ENCODE data around the gene PKP4.

PKP4 gene

DNA sequence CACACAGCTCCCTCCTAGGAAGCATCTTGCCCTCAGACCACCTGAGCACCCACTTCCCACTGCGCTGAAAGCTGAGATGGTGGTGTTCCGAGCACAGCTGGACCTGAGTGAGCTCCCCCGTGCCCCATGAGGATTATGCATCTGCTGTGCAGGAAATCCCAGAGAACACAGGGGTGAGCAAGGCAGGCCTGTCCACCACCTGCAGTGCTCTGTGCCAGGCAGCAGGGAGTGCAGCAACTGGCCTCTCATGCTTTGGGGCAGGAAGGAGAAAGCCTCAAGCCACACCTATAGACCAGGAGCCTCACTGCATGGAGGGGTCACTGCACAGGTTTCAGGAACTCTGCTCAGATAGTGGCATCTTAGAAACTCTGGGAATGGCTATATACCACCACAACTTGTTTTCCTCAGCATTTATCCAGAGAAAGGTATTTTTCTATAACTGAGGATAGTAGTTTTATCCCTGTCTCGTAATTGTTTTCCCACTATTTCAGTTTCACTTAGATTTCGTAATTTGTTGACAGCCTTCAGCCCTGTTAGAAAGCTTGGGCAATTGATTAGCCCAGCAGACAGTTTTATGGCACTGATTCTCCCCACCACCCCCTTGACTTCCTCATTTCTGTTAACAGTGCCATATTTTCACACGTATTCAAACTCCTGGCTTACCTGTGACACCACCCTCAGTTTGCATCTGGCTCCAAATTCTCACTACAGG, 194.1 kb downstream of the PKP4 start:
- no peaks in the 10 kb centered on the region for H3K4me1 Mint-ChIP-seq
- no peaks in the 10 kb centered on the region for H3K9me3 Mint-ChIP-seq
- H3K27me3 Mint-ChIP-seq, result no peaks in the 10 kb centered on the region
- H3K27ac Mint-ChIP-seq, result no peak overlapping the region
- no peak overlapping the region for H3K4me3 Mint-ChIP-seq
- peaks cover 3% of the 10 kb centered on the region for H3K36me3 Mint-ChIP-seq

DNA sequence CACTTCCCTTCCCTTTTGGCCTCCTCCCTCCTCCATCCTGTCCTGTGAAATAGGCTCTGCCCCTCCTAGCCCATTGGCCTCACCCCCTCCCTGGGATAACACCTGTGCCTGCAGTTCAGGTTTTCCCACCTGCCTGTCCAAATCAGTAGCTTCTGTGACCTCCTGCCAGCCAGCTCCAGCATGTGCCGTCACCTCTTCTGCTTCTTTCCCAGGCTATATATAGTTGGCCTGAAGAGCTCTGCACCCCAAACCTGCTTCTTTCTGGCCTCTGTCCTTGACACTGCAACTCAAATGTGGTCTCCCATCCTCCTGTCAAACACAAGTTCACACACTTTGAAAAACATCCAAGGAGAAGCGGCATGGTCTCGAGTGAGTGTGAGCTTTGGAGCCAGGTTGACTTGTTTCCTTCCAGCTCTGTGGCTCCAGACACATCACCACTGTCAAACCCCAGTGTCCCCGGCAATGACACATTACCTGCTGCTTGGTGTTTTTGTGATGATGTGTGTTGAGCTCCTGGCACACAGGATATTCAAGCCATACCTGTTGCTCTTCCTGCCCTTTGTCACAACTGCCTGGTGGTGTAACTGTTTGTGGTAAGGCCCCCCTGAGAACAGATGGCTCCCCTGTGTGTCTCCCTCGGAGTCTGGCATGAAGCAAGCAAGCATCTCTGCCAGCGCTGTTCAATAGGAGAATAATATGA, 194.8 kb downstream of the PKP4 start:
- H3K4me1 Mint-ChIP-seq, result no peaks in the 10 kb centered on the region
- H3K4me3 Mint-ChIP-seq, result no peak overlapping the region
- H3K9me3 Mint-ChIP-seq, result no peaks in the 10 kb centered on the region
- H3K27ac Mint-ChIP-seq, result no peak overlapping the region
- H3K36me3 Mint-ChIP-seq, result peaks cover 3% of the 10 kb centered on the region
- no peaks in the 10 kb centered on the region for H3K27me3 Mint-ChIP-seq

DNA sequence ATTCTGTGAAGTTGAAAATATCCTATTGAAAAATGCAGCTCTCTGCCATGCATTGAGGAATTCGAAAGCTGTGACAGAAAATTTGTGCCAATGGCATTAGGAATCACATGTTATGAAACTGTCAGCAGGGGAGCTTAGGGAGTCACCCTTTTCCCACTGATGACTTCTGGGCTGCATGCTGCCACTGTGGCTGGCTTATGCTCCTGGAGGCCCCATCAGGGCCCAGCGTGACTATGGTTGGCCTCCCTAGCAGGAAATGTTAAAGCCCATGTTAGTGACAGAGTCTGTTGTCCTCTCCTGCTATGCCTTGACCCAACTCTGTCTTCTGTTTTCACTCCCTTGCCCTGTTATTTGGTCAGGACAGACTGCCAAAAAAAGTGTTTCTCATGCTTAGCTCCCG, 198.9 kb downstream of the PKP4 start:
- Mint-ChIP-seq H3K27ac (no peak overlapping the region), H3K4me3 (no peak overlapping the region), H3K27me3 (no peaks in the 10 kb centered on the region), H3K4me1 (no peaks in the 10 kb centered on the region), H3K36me3 (peaks cover 6% of the 10 kb centered on the region), H3K9me3 (no peaks in the 10 kb centered on the region)

DNA sequence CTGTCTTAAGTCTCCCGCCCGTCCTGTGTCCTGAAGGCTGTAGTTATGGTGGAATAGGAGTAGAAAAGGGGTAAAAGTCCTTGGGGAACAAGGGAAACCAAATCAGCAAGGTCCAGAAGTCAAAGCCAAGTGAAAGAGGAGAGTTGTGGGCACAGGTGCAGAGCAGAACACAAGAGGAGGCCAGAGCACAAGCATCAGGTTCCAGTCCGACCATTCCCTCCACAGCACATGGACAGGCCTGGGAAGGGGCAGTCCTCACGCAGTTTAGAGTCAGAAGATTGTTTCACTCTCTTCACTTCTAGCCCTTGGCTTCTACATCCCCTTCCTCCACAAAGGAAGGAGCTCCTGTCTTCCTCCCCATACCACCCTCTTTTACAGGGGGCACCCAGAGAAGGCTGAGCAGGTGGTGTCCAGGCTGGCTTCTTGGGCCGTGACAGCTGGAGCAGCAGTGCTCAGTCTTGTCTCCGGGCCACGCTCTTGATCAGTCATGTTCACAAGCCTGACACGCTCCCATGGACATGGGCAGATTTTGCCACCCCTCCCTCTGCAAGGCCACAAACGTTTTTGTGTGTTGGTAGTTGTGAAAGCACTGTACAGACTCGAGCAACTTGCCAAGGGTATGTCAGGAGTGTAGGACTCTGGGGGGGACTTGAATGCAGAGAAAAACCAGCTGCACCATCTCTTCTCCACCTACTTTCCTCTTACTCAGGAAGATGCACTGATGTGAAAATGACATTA, 199.9 kb downstream of the PKP4 start:
- H3K27ac Mint-ChIP-seq, result no peak overlapping the region
- H3K27me3 Mint-ChIP-seq, result no peaks in the 10 kb centered on the region
- no peaks in the 10 kb centered on the region for H3K4me1 Mint-ChIP-seq
- no peaks in the 10 kb centered on the region for H3K9me3 Mint-ChIP-seq
- no peak overlapping the region for H3K4me3 Mint-ChIP-seq
- peaks cover 6% of the 10 kb centered on the region for H3K36me3 Mint-ChIP-seq

DNA sequence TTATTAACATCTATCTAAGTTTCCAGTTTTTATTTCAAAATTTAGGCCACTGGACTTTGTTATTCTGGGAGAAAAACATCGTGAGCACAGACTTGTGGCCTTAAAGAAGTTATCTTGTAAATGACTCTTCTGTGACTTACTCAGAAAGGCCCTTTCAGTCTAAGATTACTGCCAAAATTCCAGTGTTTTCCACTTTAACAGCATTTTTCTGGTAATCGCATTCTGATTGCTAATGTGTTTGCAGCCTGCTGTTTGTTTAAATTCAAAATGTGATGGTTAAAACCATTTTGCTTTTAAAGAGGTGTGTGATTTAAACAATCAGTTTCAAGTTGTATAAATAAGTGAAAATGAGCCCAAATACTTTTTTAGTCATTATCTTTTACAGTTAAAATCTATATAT, 201.6 kb downstream of the PKP4 start:
- no peak overlapping the region for H3K27ac Mint-ChIP-seq
- H3K9me3 Mint-ChIP-seq, result no peaks in the 10 kb centered on the region
- peaks cover 2% of the 10 kb centered on the region for H3K36me3 Mint-ChIP-seq
- H3K4me1 Mint-ChIP-seq, result no peaks in the 10 kb centered on the region
- no peaks in the 10 kb centered on the region for H3K27me3 Mint-ChIP-seq
- no peak overlapping the region for H3K4me3 Mint-ChIP-seq

DNA sequence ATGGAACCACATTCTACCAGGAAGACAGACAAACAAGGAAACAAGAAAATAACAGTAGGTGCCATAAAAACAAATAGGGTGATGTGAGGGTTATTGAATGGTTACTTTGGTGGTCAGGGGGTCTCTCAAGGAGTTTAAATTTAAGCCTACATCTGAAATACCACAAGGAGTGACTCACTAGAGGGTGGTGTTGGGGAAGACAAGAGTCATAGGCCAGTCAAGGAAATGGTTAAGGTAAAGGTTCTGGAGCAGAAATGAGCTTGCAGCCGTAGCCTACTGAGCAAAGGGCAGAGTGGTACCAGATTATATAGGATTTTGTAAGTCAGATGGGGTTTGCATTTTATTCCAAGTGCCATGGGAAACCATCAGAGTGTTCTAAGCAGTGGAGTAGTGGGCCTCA, 202.7 kb downstream of the PKP4 start:
- Mint-ChIP-seq H3K27ac (no peak overlapping the region), H3K4me3 (no peak overlapping the region), H3K27me3 (no peaks in the 10 kb centered on the region), H3K4me1 (no peaks in the 10 kb centered on the region), H3K36me3 (peaks cover 2% of the 10 kb centered on the region), H3K9me3 (no peaks in the 10 kb centered on the region)

DNA sequence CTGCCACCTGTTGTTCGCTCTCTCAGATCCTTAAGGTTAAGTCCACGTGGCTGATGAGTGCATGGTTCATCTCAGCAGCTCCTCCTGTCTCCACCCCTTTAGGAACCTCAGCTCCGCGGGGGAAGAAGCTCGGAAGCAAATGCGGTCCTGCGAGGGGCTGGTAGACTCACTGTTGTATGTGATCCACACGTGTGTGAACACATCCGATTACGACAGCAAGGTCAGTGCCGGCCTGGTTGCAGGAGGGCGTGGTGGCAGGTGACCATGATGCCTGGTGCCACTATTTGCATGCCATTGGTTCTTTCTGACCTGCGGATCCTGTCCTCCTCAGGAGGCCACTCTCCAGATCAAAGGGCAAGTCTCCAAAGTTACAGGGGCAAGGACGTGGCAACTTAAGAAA, 204.5 kb downstream of the PKP4 start:
- H3K27ac Mint-ChIP-seq, result no peak overlapping the region
- no peak overlapping the region for H3K4me3 Mint-ChIP-seq
- peaks cover 2% of the 10 kb centered on the region for H3K36me3 Mint-ChIP-seq
- H3K4me1 Mint-ChIP-seq, result no peaks in the 10 kb centered on the region
- no peaks in the 10 kb centered on the region for H3K27me3 Mint-ChIP-seq
- no peaks in the 10 kb centered on the region for H3K9me3 Mint-ChIP-seq

DNA sequence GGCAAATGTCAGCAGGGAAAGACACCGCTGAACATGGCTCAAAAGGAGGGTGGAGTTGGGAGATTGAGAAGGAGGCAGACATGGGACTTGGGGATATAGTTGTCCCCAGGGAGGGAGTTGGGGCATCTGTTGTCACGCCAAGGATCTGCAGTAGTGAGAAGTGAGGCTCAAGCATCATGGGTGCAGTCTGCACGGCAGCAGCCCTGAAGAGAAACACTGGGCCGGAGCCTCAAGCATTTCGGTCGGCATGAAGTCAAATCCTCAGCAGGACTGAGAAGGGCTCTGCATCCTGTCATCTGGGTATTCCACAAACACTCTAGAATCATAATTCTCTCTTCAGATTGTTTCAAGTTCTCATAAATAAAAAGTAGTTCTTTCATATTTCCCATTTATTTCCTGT, 205.7 kb downstream of the PKP4 start:
- H3K9me3 Mint-ChIP-seq, result no peaks in the 10 kb centered on the region
- H3K36me3 Mint-ChIP-seq, result peaks cover 4% of the 10 kb centered on the region
- H3K27me3 Mint-ChIP-seq, result no peaks in the 10 kb centered on the region
- H3K4me1 Mint-ChIP-seq, result no peaks in the 10 kb centered on the region
- H3K27ac Mint-ChIP-seq, result no peak overlapping the region
- H3K4me3 Mint-ChIP-seq, result no peak overlapping the region

DNA sequence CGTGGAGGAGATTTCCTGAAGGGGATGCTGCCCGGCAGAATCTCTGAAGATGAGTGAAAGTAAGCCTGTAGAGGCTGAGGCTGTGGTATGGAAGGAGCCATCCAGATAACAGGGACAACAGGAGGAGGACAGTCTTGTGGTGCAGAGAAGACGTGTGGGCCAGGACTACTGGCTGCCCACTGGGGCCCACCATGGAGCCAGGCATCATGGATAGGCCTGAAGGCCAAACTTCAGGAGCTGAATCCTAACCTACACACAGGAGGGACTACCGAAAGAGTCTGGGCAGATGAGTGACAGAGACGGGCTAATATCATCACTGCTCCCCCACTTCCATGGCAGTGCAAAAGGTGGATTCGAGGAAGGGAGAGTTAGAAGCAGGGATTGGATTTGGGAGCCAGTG, 207.0 kb downstream of the PKP4 start:
- no peaks in the 10 kb centered on the region for H3K4me1 Mint-ChIP-seq

DNA sequence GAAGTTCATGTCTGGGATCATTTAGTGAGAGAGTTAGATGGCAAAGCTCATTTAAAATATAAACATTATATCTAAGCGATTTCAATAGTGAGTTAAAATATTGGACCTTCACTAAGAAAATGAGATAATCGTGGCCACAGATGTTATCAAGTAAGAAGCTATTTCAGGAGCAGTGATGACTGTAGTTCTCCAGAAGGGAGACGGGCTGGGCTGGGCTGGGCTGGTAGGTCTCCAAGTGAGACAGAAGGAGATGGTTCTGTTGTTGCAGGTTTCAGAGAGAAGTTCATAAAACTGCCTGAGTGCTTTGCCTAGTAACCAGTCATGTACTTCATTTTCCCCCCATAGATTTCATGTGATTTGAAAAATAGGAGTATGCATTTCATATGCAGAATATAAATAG, 208.2 kb downstream of the PKP4 start:
- no peaks in the 10 kb centered on the region for H3K4me1 Mint-ChIP-seq
- H3K27ac Mint-ChIP-seq, result no peak overlapping the region
- no peak overlapping the region for H3K4me3 Mint-ChIP-seq
- H3K9me3 Mint-ChIP-seq, result no peaks in the 10 kb centered on the region
- H3K36me3 Mint-ChIP-seq, result peaks cover 10% of the 10 kb centered on the region
- H3K27me3 Mint-ChIP-seq, result no peaks in the 10 kb centered on the region

More for the DNA sequence above, 207.0 kb downstream of the PKP4 start:
- H3K36me3 Mint-ChIP-seq, result peaks cover 8% of the 10 kb centered on the region
- no peak overlapping the region for H3K27ac Mint-ChIP-seq
- no peaks in the 10 kb centered on the region for H3K9me3 Mint-ChIP-seq
- no peak overlapping the region for H3K4me3 Mint-ChIP-seq
- no peaks in the 10 kb centered on the region for H3K27me3 Mint-ChIP-seq

DNA sequence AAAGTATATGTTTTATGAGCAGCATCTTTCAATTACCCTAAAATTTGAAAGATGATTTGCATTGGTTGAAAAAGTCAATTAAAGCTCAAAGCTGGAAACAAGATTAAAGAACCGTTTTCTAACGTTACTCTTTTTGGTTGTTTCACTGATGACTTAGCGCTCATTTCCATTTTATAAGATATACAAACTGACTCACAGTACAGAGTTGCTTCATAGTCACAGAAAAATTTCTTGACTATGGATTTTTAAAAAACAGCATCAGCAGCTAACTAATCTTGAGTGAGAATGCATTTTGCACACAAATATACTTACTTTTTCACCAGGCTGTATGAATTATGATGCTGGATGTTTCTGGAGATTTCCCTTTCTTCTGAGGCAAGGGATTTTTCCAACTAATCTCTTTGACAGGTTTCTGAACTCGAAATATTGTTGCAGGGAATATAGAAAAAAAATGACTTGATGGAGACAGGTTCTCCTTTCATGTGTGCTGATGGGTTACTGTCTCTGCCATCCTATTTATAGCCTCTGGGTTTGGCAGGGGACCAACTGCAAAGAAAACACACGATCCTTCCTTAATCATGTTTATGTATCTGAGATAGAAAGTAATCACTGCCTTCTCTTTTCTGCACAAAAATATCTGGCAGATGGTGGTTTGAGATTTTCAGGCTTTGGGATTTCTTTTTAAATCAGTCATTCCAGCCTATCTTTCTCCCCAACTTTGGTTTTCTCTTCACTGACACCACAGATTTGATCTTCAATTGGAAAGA, 209.0 kb downstream of the PKP4 start:
- Mint-ChIP-seq H3K4me1 (no peaks in the 10 kb centered on the region), H3K27me3 (no peaks in the 10 kb centered on the region), H3K36me3 (peaks cover 8% of the 10 kb centered on the region), H3K9me3 (no peaks in the 10 kb centered on the region), H3K27ac (no peak overlapping the region), H3K4me3 (no peak overlapping the region)

DNA sequence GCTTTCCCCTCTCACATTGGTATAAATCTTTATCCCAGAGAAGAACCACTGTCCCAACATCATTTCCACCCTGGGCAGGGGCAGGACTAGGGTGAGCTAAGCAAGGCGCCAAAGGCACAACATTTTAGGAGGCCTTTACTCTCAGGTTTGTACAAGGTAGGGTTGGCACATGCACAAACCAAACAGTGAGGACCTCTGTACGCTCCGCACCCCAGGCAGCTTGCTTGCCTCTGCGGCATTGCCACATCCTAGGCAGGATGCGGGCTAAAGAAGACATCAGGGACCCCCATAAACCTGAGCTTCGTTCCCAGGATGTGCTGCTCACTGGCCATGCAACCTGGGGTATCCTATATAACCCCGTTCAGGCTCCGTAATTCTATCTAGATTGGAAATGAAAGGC, 210.2 kb downstream of the PKP4 start:
- no peak overlapping the region for H3K4me3 Mint-ChIP-seq

DNA sequence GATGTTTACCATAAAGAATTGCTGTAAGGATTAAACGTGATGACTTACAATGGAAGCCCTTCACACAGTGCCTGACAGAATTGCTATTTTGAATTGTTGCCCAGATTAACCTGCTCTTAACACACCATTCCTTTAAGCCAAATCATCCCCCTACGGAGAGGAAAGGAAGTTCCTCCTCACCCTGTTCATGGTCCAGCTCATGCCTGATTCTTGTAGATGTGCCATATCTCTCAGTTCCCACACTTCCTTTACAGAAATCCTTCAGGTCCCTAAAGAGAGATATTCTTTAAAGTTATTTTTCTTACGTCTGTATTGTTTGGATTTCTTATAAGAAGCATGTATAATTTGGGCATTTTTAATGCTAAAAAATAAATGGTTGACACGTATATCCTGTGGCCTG, 210.8 kb downstream of the PKP4 start:
- Mint-ChIP-seq H3K4me3 (no peak overlapping the region), H3K9me3 (no peaks in the 10 kb centered on the region), H3K27ac (no peak overlapping the region), H3K4me1 (no peaks in the 10 kb centered on the region), H3K36me3 (peaks cover 10% of the 10 kb centered on the region), H3K27me3 (no peaks in the 10 kb centered on the region)

More for the DNA sequence above, 210.2 kb downstream of the PKP4 start:
- no peak overlapping the region for H3K27ac Mint-ChIP-seq
- peaks cover 10% of the 10 kb centered on the region for H3K36me3 Mint-ChIP-seq
- H3K9me3 Mint-ChIP-seq, result no peaks in the 10 kb centered on the region
- H3K4me1 Mint-ChIP-seq, result no peaks in the 10 kb centered on the region
- H3K27me3 Mint-ChIP-seq, result no peaks in the 10 kb centered on the region

DNA sequence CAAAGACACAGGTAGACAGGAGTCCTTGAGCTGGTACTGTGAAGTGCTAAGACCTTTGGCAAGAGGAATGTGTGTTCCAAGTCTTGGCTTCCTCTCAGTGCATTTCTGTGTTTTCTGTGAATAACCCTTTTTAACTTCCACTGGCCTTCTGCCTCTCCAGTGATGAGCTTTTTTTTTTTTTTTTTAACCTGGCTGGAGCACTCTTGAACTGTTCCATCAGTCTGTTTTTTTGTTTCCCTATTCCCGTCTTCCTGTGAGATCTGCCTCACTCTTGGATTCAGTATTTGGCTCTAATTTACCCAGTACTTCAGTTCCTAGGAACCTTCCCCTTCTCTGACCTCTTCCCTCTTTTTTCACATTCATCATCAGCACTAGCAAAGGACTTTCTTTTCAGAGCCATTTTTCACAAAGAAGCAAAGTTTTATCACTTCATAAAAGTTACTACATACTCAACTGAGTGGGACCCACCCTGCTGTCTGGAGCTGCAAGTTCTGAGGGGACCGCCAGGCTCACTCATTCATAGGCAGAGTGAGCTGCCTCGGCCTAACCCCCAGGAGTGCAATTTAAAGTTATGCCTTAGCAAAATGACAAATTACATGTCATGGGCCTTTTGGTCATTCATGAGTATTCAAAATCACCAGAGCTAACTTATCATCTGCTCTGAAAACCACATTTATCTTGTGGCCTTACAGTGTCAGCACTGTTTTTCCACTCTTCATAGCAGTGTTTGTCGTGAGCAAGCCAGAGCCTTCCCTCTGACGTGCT, 211.4 kb downstream of the PKP4 start:
- Mint-ChIP-seq H3K9me3 (no peaks in the 10 kb centered on the region), H3K4me1 (no peaks in the 10 kb centered on the region), H3K4me3 (no peak overlapping the region), H3K27me3 (no peaks in the 10 kb centered on the region), H3K36me3 (peaks cover 10% of the 10 kb centered on the region), H3K27ac (no peak overlapping the region)

DNA sequence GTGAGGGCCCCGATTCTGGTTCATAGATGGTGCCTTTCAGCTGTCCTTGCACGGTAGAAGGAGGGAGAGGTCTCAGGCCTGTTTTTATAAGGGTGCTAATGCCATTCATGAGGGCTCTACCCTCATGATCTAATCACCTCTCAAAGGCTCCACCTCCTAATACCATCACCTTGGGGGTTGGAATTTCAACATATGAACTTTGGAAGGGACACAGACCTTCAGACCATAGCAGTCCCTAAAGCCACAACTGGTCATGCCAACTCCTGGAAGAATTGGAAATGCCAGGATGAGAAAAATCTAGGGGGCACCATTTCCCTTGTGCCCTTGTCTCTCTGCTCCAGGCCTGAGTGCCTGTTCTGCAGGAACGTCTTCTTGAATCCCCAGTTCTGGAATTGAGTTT, 213.5 kb downstream of the PKP4 start:
- Mint-ChIP-seq H3K27me3 (no peaks in the 10 kb centered on the region), H3K27ac (no peak overlapping the region), H3K36me3 (peaks cover 10% of the 10 kb centered on the region), H3K9me3 (no peaks in the 10 kb centered on the region), H3K4me3 (no peak overlapping the region), H3K4me1 (no peaks in the 10 kb centered on the region)
